Muscle of back (tissue), 11 donors: ENCODE measurements around the gene TACR2. TPM values are rescaled to one million over a fixed set of nuclear protein-coding genes. Genes with fewer than 3 reads are reported as not detected.

ENCODE experiments used
- DNase-seq, 3 donors: peaks; one replicate each; pipeline versions ENCODE4 v3.0.0 to v3.0.0-alpha.2; 2013
- polyA plus RNA-seq, 10 donors: library from polyadenylated mRNA; unstranded; fragments of 120-200 nt; gene quantifications; one replicate each; pipeline ENCODE4 v1.2.1, GENCODE V29; 2013; ENCODE audit not compliant: insufficient read length in 10 of 10

Gene TACR2
- polyA plus RNA-seq, 10 donors: 0.20 to 0.84 (median 0.40) TPM

DNA sequence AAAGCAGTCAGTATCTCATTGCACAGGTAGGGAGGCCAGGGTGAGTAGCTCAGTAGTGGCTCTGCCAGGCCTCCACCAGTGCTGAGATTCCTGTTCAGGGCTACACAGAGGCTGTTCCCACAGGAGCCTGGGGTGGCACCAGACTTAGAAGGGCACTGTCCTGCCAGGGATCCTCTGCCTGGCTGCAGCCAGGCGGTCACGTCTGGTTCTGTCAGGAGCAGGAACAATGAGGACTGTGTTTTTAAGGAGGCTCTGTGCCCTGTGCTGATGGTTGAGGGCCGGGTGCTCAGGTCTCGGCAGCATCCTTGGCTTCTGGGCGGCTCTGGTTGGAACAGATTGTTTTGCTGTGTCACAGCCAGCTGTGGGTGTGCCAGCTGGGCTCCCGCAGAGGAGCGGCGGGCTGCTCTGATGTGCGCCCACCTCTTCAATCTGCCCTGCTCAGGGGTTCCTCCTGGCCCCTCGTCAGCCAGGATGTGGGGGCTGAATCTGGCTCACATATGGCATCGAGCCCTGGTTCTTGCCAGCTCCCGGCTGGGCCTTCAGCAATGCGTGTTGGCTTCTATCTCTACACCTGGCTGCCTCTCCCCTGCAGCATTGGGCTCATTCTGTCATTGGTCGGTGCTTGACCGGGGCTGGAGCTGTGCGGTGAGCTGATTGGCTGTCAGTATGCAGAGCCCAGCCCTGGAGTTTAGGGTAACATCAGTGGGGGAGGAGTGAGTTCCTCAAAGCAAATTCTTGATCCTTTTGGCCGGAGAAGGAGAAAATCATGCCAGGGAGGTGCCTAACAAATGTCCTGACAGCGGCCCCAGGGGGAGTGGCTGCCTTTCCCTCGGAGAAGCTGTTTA lies 41.2 kb downstream of the TACR2 start:
- peak in 1 of 3 donors; percentile 49 for DNase-seq

DNA sequence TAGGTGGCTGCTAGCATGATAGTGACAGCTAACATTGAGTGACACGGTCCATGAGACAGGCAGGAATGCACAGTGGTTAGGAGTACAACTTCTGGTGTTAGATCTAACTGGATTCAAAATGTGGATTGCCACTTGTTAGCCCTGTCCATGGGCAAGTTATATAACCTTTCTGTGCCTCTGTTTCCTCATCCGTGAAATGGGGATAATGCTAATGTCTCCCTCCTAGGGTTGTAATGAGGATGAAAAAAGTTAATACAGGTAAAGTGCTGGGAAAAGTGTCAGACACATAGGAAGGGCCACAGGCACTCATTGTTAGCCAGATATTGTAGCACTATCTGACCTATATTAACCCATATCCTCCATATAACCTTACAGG lies 41.8 kb downstream of the TACR2 start:
- no peak for DNase-seq

DNA sequence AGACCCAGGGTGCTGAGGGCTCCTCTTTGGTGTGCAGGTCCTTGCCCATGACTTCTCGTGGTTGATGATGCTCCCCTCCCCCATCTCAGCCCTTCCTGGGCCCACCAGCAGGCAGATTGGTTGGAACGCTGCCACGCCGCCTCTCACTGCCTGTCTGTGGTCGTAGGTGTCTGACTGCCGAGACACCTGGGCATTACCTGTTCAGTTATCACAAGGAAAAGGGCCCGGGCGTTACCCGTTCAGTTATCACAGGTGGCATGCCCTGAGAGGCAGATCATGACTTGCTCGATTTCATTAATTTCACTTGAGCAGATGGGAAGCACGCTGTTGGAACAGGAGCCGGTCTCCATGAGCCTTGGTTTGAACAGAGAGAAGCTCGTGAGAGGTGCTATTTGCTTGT lies 42.5 kb downstream of the TACR2 start:
- no peak for DNase-seq

DNA sequence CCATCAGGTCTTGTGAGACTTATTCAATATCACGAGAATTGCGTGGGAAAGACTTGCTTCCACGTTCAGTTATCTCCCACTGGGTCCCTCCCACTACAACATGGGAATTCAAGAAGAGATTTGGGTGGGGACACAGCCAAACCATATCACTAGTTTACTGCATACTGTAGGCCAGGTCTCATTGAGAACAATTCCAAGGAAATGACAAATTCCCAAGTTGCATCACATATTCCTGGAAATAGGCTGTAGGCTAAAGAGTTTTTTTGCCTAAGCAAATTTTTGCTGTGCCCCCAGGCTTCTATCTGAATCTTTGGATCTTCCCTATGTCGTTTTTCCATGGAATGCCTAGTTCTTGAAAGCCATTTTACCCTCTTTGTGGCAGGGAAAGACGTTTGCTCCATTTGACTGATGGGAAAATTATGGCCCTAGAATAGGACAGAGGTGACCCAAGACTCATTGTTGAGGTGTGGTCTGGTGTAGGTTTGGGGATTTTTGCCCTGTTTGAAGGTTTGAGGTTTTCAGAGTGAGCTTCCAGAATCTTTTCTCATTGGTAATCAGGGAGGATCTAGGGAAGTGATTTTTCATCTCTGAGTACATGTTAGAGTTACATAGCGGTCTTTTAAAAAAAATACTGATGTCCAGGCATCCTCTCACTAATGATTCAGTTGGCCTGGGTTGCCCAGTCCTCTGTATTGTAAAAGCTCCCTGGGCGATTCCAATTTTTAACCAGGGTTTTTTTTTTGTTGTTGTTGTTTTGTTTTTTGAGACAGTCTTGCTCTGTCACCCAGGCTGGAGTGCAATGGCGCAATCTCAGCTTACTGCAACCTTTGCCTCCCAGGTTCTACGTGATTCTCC lies 44.4 kb downstream of the TACR2 start:
- DNase-seq: no peak

DNA sequence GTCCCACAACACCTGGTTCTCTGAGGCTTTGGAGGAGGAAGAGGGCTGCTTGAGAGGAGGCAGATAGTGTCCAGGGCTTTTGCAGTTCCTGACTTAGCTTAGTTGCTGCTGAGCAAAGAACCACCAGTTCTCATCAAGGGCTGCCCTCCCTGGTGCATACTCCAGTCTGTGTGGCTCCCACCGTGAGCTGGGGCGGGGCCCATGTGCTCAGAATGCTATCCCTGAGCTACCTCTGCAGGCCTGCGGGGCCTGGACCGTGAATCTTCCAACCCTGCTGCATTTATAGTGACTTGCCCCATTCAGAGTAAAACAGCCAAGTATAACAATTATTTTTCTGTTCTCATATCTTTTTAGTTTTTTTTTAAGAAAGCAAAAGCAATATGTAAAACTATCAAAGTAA lies 49.2 kb downstream of the TACR2 start:
- no peak for DNase-seq

DNA sequence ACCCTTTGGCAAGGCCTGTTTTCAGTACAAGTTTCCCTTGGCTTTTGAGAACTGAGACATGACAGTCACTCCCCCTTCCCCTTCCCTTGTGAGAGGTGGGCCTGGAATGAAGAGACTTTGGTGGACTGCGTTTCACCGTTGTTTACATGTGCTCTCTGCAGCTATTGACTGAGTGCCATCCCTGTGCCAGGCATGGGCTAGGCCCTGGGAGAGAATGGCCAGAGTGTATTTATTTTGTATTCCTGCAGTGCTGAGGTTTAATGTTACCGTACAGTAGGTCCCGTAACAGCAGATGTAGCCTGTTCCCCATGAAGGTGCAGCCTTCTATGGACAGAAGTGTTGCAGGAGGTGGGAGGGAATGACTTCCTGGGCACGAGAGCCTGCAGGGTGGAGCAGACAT lies 50.0 kb downstream of the TACR2 start:
- no peak for DNase-seq

DNA sequence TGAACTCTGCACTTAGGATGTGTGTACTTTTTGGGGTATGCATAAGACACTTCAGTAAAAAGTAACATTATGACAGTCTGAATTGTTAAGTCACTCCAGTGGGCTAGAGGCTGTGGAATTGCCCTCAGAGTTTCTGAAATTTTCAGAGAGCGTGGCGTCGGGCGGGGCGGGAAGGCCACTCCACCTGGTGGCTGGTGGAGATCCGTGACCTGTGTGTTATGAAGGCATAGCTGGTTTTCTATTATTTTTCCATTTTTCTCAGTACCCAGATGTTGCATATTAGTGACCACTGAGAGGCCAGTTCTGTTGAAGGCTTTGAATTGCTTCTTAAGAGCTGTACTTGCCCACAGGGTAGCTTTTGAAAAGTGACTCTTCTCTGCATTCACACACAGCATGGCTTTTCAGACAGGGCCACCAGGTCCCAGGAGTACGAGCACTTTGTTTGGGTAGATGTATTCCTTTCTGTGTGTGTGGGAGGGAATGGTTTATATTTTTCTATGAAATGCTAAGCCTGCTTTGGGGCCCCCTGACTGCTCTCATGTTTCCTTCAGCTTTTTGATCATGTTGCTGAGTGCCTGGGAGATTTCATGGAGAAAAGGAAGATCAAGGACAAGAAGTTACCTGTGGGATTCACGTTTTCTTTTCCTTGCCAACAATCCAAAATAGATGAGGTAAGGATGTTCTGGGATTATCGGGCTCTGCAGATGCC lies 52.3 kb downstream of the TACR2 start:
- DNase-seq: no peak

DNA sequence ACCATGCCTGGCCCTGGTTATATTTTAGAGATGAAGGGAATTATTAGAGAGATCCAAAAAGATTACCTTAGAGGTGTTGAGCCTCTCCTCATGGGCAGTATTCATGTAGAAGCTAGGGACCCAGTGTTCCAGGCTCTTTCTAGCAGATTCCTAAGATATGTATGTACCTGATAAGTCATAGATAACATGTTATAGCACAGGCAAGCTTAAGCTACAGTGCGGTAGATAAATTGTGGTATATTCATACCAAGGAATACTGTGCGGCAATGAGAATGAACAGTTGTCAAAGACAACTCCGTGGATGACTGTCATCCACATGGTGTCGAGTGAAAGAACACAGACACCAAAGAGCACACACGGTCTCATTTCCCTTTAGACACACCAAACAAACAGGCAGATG lies 53.1 kb downstream of the TACR2 start:
- DNase-seq: no peak

DNA sequence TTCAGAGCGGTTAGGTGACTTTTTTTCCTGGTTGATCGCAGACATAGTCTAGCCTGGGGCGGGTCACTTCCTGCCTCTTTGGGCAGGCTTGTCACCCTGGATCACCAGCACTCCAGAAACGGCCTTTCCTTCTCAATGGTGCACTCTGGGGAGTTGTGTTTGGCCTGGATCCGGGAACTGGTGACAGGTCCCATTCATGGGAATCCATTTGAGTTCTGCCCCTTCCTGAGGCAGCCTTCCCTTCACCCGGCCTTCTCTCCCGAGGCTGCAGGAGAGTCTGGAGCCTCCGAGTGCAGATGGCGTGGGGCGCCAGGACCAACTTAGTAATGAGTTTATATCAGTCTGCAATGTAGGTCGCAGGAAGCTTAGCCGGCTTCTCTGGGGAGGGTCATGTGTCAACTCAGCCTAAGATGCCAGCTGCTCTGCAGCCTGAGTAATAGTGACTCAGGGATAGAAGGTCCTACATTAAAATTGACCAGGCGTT lies 54.2 kb downstream of the TACR2 start:
- peak in 1 of 3 donors; percentile 40 for DNase-seq

DNA sequence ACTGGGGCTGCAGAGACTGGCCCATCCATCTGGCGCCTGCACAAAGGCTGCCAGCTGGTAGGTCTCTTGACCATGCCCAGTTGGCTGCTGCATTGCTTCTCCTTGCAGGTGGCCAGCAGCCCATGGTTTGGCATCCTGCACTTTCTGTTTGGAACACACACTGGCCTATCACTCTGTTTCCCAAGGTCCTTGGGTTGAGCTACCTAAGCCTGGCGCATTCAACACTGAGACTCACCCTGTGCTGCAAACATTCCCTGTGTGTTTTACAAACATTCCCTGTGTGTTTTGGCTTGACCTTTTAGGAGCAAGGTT lies 55.5 kb downstream of the TACR2 start:
- no peak for DNase-seq

DNA sequence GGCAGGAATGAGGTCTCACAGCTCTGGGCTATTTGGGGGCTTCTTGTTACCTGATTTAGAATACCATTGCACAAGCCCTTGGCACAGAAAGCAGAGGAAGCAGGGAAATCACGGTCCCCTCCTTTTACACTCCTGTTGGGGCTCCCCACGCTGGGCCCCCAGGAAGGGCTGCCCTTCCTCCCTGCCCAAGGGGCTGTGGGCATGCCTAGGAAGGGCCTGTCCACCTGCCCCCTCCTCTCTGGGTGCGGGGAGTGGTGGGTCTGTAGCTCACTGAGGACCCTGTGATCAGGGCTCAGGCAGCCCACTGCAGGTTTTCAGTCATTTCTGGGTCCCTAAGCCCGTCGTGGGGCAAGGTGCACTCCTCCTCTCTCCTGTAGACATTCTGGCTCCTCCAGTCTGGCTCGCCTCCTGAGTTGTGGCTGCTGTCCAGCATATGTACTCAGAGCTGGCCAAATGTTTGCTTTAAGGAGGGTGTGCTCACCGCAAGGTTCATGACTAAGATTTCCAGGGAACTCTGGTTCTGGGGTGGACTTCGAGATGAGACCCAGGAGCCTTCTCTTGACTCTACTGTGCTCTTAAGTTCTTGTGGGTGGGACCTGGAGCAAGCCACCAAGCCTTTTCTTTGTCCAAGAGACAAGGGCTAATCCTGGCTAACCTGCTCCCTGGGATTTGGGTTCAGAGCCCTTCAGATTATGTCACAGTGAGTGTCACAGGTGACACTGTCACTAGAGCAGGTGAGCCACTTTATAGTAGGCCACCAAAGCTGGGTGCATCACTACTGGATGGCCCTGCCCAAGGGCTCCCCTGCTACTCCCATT lies 56.0 kb downstream of the TACR2 start:
- peak; percentile 65 to 81 (median 66) for DNase-seq

DNA sequence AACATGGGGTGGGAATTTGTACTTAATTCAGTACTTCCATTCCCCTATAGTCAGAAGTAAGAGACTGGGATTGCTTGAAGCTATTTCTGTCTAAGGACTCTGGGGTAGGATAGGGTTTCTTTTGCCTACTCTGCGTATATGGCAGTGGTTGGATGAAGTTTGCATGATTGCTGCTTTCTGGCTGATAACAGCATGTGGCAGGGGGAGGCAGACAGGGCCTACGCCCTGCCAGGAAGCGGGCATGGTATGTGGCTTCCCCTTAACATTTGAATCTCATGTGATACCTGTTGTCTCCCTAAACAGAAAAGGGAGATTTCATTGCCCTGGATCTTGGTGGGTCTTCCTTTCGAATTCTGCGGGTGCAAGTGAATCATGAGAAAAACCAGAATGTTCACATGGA lies 57.1 kb downstream of the TACR2 start:
- no peak for DNase-seq

DNA sequence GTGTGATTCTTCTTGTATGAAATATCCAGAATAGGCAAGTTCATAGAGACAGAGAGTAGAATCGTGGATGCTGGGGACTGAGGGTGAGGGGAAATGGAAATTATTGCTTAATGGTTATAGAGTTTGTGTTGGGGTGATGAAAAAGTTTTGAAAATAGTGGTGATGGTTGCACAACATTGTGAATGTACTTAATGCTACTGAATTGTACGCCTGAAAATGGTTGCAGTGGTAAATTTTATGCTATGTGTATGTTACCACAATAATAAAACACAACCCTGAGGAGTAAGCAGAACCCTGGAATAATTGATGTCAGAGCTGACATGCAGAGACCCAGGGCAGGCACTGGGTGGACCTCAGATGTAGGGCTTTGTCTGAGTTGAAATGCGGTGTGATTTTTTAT lies 57.6 kb downstream of the TACR2 start:
- DNase-seq: no peak

DNA sequence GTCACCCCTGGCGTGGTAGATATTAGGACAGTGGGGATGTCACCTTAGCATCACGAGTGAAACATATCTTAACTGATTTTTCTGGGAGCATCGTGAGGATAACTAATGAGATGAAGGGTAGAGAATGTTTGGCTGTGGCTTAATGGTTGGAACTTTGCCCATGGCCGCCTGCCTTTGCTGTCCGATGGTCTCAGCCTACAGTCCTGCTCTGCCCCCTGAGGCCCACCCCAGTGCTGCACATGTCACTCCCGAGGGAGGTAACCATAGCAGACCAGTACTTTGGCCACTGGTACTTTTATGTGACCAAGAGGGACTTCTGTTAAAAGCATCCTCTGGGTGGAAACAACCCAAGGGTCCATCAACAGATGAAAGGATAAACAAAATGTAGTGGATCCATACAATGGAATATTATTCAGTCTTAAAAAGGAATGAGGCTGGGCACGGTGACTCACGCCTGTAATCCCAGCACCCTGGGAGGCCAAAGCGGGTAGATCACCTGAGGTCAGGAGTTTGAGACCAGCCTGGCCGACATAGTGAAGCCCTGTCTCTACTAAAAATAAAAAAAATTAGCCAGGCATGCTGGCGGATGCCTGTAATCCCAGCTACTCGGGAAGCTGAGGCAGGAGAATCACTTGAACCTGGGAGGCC lies 58.4 kb downstream of the TACR2 start:
- no peak for DNase-seq

DNA sequence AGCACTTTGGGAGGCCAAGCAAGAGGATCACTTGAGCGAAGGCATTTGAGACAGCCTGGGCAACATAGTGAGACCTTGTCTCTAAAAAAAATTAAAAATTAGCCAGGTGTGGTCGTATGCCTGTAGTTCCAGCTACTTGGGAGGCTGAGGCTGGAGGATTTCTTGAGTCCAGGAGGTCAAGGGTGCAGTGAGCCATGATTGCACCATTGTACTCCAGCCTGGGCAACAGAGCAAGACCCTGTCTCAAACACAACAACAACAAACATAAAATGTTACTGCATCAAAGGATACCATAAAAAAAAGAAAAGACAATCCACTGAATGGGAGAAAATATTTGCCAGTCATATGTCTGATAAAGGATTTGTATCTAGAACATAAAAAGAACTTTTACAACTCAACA lies 60.5 kb downstream of the TACR2 start:
- no peak for DNase-seq

DNA sequence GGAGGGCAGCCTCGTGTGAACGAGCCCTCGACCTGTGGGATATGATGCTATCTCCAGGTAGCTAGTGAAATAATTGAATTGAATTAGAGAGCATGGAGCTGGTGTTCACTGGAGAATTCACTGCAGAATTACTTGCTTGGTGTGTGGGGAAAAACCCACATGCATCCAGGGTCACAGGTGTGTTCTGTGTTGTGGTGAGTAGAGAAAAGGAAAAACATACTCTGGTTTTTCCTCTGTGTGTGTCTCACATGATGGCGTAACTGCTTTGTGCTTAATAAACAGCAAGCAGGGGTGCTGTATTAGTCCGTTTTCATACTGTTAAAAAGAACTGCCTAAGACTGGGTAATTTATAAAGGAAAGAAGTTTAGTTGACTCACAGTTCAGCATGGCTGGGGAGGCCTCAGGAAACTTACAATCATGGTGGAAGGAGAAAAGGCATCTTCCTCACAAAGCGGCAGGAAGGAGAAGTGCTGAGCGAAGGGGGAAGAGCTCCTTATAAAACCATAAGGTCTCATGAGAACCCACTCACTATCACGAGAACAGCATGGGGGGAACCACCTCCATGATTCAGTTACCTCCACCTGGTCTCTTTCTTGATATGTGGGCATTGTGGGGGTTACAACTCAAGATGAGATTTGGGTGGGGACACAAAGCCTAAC lies 62.6 kb downstream of the TACR2 start:
- DNase-seq: no peak
